Measurements from ENCODE around the gene ANKRD7. TPM values are rescaled to one million over a fixed set of nuclear protein-coding genes. Genes with fewer than 3 reads are reported as not detected.

Gene ANKRD7
- total RNA-seq, 4 donors from 2014 or later: 1.5 to 3.0 (median 2.9) TPM; not detected in 1

DNA sequence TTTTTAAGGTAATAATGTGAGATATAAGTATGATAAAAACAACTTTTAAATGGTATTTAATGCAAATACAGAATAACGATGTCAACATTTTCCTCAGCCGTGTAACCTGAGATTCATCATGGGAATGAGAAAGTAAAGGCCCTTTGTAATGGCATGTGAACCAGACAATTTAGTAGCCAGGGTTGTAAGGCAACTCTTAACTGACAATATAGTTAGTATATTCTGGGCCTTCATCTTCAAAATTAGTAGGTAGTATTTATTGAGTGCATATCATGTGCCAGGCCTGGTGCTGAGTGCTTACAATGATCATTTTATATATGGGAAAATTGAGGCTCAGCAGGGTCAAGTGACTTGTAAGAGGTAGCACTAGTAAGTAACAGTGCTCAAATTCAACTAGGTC is 29.9 kb upstream of the ANKRD7 start:
- no peak for ATAC-seq
- Histone ChIP-seq H3K27me3 (no peaks in the 10 kb centered on the region), H3K4me3 (no peak overlapping the region), H3K4me1 (no peaks in the 10 kb centered on the region), H3K36me3 (peaks cover 0 to 25% of the 10 kb centered on the region in 2 donors), H3K9me3 (no peaks in the 10 kb centered on the region), H3K27ac (no peak overlapping the region)
- WGBS, 2 donors (ENCODE audit: low coverage in 1 of 2): 68 to 81% methylated on average over 2 of the region's 2 CpGs
- TF ChIP-seq EP300 (IDR thresholded peaks at IDR 0.05) (no peak), POLR2AphosphoS5 (IDR thresholded peaks at IDR 0.05) (no peak), POLR2A (IDR thresholded peaks at IDR 0.05) (no peak)
- TF ChIP-seq, protein P1, sequence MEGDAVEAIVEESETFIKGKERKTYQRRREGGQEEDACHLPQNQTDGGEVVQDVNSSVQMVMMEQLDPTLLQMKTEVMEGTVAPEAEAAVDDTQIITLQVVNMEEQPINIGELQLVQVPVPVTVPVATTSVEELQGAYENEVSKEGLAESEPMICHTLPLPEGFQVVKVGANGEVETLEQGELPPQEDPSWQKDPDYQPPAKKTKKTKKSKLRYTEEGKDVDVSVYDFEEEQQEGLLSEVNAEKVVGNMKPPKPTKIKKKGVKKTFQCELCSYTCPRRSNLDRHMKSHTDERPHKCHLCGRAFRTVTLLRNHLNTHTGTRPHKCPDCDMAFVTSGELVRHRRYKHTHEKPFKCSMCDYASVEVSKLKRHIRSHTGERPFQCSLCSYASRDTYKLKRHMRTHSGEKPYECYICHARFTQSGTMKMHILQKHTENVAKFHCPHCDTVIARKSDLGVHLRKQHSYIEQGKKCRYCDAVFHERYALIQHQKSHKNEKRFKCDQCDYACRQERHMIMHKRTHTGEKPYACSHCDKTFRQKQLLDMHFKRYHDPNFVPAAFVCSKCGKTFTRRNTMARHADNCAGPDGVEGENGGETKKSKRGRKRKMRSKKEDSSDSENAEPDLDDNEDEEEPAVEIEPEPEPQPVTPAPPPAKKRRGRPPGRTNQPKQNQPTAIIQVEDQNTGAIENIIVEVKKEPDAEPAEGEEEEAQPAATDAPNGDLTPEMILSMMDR (IDR thresholded peaks at IDR 0.05): no peak

DNA sequence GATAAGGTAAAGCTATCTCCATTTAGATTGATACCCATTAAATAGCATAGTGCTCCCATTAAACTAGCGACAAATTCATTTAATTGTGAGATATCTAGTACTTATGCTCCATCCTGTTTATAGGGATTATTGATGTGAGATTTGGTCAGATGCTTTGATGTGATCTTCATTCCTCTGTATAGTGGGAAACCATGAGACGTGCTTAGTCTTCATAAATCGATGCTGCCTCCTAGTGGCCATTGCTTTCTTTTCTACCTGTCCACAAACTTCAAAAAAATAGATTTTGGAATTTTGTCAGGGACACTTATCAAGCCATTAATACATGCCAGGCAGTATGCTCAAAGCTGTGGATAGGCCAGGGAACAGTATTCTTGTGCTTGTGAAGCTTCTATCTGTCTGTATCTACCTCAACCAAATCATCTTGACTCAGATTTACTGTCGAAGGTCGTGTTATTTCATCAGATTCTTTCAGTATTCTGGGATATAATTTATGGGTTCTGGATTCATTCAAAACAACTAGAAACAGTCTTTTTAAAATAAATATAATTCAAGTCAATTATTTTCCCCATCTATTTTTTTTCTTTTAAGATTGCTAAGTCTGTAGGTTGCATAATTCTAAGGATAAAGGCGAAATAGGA is 28.5 kb upstream of the ANKRD7 start:
- Histone ChIP-seq H3K27me3 (no peaks in the 10 kb centered on the region), H3K4me3 (no peak overlapping the region), H3K27ac (no peak overlapping the region), H3K4me1 (no peaks in the 10 kb centered on the region), H3K9me3 (no peaks in the 10 kb centered on the region), H3K36me3 (peaks cover 0 to 14% of the 10 kb centered on the region in 2 donors)
- WGBS, 2 donors (ENCODE audit: low coverage in 1 of 2): 69 to 76% methylated on average over 4 to 5 of the region's 6 CpGs
- peak; percentile 77 for ATAC-seq
- no peak for TF ChIP-seq POLR2AphosphoS5 (IDR thresholded peaks at IDR 0.05)
- TF ChIP-seq, protein P1 (IDR thresholded peaks at IDR 0.05): peak; percentile 56 to 70 (median 60)

GRCh38 chr7:118202061-118202460 is 22.4 kb upstream of the ANKRD7 start:
- ATAC-seq: no peak
- 23 to 59% methylated on average over 2 of the region's 2 CpGs for WGBS, 2 donors (ENCODE audit: low coverage in 1 of 2)
- Histone ChIP-seq H3K9me3 (no peaks in the 10 kb centered on the region), H3K36me3 (no peaks in the 10 kb centered on the region), H3K4me3 (no peak overlapping the region), H3K27me3 (no peaks in the 10 kb centered on the region), H3K4me1 (no peaks in the 10 kb centered on the region), H3K27ac (no peak overlapping the region)
- TF ChIP-seq EP300 (IDR thresholded peaks at IDR 0.05) (no peak), POLR2A (IDR thresholded peaks at IDR 0.05) (no peak), POLR2AphosphoS5 (IDR thresholded peaks at IDR 0.05) (no peak)
- TF ChIP-seq, protein P1 (IDR thresholded peaks at IDR 0.05): no peak

DNA sequence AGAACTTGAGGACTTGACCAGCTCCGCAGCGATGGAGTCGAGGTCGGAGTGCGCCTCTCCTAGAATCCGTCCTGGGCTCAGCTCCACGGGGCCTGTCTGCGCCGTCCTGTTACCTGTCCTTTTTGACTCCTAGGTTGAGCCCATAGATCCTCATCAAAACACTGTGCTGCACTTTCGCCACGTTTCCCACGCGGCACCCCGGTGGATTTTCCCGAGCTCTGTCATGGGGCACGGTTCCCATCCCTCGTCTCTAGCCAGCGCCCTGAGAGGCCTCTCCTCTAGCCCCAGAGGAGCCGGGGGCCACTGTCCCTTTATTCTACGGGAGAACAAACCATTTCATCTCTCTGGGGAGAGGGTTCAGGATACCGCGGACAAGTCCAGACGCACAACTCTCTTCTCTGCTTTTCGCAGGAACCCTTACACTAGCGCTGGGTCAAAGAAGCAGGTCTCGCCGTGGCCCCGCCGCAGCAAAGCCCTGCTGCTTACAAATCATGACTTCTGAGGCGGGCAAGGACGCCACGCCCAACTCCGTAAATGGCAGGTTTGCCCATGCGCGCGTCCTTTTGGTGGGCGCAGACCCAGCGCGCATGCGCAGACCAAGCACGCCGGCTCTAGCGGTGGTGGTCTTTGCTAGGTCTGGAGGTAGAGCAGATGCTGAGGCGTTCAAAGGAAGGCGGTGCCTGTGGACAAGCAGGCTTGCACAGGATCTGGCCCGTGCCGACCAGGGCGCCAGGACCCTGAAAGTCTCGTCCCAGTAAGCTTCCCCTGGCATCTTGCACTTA is 10.3 kb upstream of the ANKRD7 start:
- no peaks in the 10 kb centered on the region for H3K27me3 ChIP-seq
- ATAC-seq: peak; percentile 87
- peak overlapping the region in 3 of 4 donors; percentile 61 to 70 (median 69) for H3K27ac ChIP-seq
- 15 to 20% methylated on average over 3 to 28 of the region's 49 CpGs for WGBS, 2 donors (ENCODE audit: low coverage in 1 of 2)
- no peaks in the 10 kb centered on the region for H3K36me3 ChIP-seq
- H3K4me1 ChIP-seq: peaks cover 0 to 7% (median 0%) of the 10 kb centered on the region in 3 donors
- no peaks in the 10 kb centered on the region for H3K9me3 ChIP-seq
- no peak for TF ChIP-seq EP300 (IDR thresholded peaks at IDR 0.05)
- TF ChIP-seq POLR2AphosphoS5 (IDR thresholded peaks at IDR 0.05): peak; percentile 38
- H3K4me3 ChIP-seq: peak overlapping the region; percentile 55 to 64

GRCh38 chr7:118214833-118215182 is 9.7 kb upstream of the ANKRD7 start:
- ATAC-seq: no peak

More at GRCh38 chr7:118214833-118215182, 9.7 kb upstream of the ANKRD7 start:
- H3K27ac ChIP-seq: peak overlapping the region in 3 of 4 donors; percentile 61 to 70 (median 69)
- H3K4me1 ChIP-seq: peaks cover 0 to 7% (median 0%) of the 10 kb centered on the region in 3 donors
- H3K36me3 ChIP-seq: no peaks in the 10 kb centered on the region
- no peaks in the 10 kb centered on the region for H3K9me3 ChIP-seq
- no peaks in the 10 kb centered on the region for H3K27me3 ChIP-seq
- 20 to 39% methylated on average over 3 of the region's 3 CpGs for whole genome bisulfite sequencing, 2 donors (ENCODE audit: low coverage in 1 of 2)
- H3K4me3 ChIP-seq: peak overlapping the region; percentile 55 to 64
- TF ChIP-seq POLR2A (IDR thresholded peaks at IDR 0.05): no peak
- TF ChIP-seq POLR2AphosphoS5 (IDR thresholded peaks at IDR 0.05): no peak
- TF ChIP-seq, protein P1 (IDR thresholded peaks at IDR 0.05): no peak
- TF ChIP-seq EP300 (IDR thresholded peaks at IDR 0.05): no peak
